Activated CD8-positive, alpha-beta memory T cell treated with anti-CD3 and anti-CD28 coated beads, Interleukin-2, amount 50 U/mL, for 4 hours (primary cell): ENCODE measurements around the gene LGALS4.
"Not testable (repeated sequence)": the region's sequence is repeated elsewhere in the genome, so short reads cannot be mapped to it uniquely, and the experiment has no call there.

Experiments
- DNase-seq: peaks from one replicate; pipeline ENCODE4 v3.0.0-alpha.2; 2020

Gene LGALS4

GRCh38 chr19:38812841-38813320, at the start of gene LGALS4:
Gene LGALS4, minus strand, starts transcription at chr19:38812945. Its CDS starts 59 bp downstream, at chr19:38812886.
- DNase-seq: no peak

GRCh38 chr19:38861368-38861767, 48.6 kb upstream of the LGALS4 start:
- DNase-seq: no peak

DNA sequence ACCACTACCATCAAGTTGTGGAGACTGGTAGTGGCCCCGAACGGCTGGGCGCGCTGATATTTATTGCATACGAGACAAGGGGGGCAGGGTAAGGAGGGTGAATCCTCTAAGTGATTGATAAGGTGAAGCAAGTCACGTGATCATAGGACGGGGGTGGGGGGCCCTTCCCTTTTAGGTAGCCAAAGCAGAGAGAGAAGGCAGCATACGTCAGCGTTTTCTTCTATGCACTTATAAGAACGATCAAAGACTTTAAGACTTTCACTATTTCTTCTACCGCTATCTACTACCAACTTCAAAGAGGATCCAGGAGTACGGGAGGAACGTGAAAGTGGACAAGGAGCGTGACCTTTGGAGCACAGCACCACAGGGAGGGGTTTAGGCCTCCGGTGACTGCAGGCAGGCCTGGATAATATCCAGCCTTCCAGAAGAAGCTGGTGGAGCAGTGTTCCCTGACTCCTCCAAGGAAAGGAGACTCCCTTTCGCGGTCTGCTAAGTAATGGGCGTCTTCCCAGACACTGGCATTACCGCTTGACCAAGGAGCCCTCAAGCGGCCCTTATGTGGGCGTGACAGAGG, 47.0 kb upstream of the LGALS4 start:
- not testable (repeated sequence) for DNase-seq

- DNase-seq: no peak
Observed at GRCh38 chr19:38856813-38857212, 44.1 kb upstream of the LGALS4 start.

DNA sequence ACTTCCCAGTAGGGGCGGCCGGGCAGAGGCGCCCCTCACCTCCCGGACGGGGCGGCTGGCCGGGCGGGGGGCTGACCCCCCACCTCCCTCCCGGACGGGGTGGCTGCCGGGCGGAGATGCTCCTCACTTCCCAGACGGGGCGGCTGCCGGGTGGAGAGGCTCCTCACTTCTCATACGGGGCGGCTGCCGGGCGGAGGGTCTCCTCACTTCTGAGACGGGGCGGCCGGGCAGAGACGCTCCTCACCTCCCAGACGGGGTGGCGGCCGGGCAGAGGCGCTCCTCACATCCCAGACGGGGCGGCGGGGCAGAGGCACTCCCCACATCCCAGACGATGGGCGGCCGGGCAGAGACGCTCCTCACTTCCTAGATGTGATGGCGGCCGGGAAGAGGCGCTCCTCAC, 43.0 kb upstream of the LGALS4 start:
- not testable (repeated sequence) for DNase-seq

DNA sequence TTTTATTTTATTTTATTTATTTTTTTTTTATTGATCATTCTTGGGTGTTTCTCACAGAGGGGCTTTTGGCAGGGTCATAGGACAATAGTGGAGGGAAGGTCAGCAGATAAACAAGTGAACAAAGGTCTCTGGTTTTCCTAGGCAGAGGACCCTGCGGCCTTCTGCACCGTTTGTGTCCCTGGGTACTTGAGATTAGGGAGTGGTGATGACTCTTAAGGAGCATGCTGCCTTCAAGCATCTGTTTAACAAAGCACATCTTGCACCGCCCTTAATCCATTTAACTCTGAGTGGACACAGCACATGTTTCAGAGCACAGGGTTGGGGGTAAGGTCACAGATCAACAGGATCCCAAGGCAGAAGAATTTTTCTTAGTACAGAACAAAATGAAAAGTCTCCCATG, 42.2 kb upstream of the LGALS4 start:
- DNase-seq: not testable (repeated sequence)

DNA sequence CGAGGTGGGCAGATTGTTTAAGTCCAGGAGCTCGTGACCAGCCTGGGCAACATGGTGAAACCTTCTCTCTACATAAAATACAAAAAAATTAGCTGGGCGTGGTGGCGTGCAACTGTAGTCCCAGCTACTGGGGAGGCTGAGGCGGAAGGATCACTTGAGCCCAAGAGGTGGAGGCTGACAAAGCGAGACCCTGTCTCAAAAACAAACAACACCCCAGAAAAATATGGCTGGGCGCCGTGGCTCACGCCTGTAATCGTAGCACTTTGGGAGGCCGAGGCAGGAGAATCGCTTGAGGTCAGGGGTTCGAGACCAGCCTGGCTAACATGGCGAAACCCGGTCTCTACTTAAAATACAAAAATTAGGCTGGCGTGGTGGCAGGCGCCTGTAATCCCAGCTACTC, 40.5 kb upstream of the LGALS4 start:
- DNase-seq: no peak

- DNase-seq: peak; percentile 62
Observed at GRCh38 chr19:38852231-38853044, 39.7 kb upstream of the LGALS4 start.

GRCh38 chr19:38851622-38852230, 39.0 kb upstream of the LGALS4 start:
- peak; percentile 89 for DNase-seq

DNA sequence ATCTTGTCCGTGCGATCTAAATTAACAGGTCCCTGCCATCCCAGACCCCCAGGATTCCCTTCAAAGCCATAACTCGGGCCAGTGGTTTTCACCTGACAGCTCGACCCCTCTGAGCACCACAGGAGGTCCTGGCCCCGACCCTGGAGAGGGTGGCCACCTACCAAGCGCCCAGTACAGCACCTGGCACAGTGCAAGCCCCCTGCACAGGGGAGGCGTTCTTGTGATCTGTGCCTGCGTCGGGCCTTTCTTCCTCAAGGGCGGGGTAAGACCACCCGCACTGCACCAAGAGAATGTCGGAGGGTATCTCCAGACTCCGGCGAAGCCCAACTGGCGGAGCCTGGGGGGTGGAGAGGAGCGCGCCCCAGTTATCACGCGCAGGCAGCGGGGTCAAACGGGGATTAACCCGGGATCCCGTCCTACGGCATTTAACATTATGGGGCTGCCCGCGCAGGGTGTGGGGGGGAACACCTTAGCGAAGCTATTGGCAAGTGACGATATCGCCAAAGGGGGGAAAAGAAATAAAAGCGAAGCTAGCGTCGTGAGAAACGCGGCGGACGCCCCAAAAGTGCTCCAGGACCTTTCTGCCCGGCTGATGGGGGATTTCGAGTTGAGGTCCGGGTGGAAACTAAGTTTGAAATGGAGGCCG, 38.4 kb upstream of the LGALS4 start:
- peak; percentile 44 for DNase-seq

DNA sequence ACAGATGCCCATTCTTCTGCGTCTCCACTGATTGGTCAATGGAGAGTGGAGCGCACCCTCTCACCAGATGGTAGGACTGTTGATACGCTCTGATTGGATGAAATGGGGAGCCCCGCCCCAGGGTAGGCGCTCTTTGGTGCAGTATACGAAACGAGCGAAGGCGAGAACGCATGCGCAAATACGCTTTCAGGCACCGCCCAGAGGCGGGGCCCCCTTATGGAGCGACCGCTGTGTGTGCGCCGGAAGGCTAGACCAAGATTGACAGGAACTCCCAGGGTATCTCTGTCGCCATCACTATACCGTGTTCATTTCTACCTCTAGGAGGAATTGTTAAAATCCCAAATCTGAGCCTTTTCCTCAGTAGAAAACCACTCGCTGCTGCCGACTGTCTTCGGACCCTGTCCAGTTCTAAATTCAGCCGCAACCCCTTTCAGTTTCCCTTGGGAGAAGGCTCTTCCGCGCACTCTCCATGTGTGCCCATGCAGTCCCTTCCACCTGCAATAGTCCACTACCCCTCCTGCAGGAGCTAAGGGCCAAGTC, 37.8 kb upstream of the LGALS4 start:
- DNase-seq: peak; percentile 98

DNA sequence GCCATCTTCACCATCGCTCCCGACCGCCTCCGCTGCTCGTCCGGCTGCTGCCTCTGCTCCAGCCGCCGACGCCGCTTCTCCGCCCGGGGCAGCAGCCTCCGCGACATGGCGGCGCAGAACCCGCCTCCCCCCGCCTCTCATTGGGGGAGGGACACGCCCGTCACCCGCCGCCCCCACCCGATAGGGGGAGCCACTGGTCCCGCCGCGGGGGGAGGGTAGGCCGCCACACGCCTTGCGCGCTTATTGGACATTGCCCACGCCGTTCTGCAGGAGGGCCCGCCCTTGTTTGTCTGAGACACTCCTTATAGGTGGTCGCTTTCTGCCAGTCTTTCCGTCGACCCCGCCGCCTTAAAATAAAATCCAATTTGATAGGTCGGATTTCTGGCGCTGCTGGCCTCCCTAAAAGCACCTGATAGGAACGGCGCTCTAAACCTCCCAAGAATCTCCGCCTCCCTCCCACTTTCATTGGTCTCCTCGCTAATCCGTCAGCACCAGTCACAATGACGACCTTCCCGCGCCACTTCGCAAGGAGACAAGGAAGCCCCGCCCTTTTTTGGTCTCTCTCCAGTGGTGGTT, 37.2 kb upstream of the LGALS4 start, which contains the start of gene HNRNPL:
Gene HNRNPL (minus strand): TSS at position 127 of the 576 bp plus-strand sequence. CDS start 20 bp downstream, at position 107.
- DNase-seq: peak; percentile 99

- DNase-seq: peak; percentile 99
Observed at GRCh38 chr19:38849147-38849859, 36.6 kb upstream of the LGALS4 start.

DNA sequence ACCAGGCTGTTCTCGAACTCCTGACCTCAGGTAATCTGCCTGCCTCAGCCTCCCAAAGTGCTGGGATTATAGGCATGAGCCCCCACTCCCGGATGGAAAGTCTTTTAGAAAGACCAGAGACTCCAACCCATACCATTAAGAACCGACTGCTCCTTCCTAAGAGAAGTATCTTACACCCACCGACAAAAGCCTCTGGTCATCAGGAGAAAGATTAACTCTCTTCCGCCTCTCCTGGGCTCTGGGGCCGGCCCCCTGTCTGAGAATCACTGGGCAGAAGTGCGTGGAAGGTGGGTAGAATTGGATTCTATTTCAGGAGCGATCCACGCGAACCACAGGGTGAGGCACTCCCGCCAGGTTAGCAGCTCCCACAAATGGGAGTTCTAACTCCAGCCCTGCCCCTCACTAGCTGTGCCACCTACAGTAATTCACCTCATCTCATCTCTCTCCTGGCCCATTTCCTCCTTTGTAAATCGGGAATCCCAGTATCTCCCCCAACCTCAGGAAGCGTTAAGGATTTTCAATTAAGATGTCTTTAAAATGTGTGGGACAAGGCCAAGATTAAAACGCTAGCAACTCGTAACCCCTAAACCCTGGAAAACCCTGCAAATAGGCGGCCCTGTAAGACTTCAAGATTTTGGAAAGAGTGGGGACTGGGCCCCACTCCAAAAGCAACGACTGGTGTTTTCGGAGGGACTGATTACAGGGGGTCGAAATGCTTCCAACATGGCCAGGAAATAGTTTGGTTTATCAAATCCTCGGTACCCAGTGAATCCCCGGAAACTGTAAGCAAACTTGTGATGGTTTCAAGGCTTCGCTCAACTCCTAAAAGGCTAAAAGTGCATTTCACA, 35.8 kb upstream of the LGALS4 start:
- DNase-seq: no peak

DNA sequence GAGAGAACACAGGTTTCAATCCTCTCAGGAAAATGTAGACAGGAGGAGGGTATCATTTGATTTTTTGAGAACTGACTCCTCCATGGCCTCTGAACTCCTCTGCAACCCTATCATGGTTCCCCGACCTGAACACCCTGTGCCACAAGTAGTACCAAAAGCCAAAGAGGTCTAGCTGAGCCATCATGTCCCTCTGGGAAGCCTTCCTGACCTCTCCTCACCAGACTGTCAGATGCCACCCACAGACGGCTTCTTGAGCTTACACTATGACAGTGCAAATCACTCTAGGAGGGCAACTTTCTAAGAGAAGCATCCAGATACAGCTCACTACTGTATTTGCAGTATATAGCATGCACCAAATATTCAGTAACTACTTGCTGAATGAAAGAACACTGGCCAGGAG, 33.4 kb upstream of the LGALS4 start:
- no peak for DNase-seq

DNA sequence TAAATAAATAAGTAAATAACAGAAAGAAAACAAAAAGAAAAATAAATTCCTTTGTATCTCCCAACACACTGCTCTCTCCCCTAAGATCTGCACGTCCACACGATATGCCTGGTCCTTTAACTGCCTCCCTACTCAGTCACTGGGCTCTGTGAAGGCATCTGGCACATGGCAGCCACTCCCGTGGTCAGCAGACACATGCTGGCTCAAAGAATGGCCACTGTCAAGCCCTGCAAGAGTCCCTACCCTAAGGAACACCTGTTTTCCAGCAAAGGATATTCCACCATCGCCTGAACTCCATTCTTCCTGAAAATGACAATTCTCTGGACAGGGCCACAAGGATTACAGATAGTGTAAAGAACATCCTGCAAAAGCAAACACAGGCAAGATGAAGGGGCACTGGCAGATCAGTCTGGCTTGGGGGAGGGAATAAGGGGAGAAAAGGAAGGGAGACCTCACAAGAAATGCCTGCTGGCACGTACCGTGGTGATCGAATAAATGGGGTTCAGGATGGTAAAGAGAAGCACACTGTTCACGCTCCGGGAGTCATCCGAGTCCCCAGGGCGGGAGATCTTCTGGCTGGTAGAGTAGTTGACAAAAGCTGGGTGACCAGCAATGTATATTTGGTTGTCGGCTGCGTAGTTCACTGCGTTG, 32.8 kb upstream of the LGALS4 start:
- DNase-seq: no peak

DNA sequence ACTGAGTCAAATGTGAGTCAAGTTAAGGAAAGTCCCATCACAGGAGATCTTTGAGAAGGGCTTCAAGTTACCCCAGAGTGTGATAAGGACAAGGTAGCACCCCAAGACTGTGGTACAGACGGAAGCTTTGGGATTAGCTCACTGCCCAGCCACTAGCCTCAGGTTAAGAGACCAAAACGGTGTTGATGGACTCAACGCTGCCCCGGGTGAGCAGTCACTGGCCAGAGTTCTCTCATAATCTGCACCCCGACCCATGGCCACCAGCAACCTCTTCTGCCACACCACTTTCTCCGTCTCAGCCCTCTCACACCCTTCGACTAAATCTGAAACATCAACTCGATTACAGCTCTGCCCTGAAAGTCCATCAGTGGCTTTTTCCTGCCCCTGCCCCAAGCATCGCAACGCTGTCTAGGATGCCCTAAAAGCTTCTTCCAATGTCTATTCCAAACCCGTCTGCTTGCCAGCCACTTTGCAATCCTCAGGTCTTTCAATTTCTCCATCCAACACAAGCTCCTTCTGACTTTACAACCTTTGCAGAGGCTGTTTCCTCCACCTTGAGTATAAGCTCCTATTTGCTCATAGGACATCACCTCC, 31.4 kb upstream of the LGALS4 start:
- DNase-seq: no peak

DNA sequence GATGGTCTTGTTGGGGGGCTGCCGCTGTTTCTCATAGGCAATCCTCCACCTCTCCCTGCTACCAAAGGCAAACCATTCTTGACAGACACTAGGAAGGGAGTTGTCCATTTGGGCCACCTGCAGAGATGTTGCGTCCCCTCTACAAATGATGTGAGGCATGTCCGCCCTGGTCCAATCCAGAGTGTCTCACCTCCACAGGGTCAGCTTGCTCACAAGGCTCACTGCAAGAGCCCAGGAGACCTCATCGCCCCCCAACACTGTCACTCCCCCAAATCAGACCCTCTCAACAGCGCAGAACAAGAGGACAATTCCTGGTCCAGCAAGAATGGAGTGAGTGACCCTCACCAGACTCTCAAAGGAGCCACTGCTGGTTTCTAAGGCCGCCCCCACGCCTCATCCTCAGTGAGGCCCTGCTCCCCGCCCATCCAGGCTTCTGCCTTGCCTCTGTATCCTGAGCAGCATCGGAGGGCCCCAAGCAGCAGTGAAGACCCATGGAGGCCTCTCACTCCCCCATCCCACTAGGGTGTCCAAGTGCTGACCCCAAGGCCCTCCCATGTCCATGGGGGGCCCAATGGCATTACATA, 30.5 kb upstream of the LGALS4 start:
- no peak for DNase-seq

GRCh38 chr19:38842439-38843174, 29.9 kb upstream of the LGALS4 start:
- peak; percentile 59 for DNase-seq
